Uterus (tissue), 4 donors: ENCODE results near the gene RCAN2. TPM values are rescaled to one million over a fixed set of nuclear protein-coding genes. Genes with fewer than 3 reads are reported as not detected.

Source experiments
- DNase-seq, 2 donors: peaks; one replicate each; pipeline ENCODE4 v3.0.0-alpha.2; 2019 to 2020
- H3K27ac ChIP-seq, 2 donors: fragments of 200-600 bp; sonication (generic); 1 replicate in 1 of 2; 2 replicates in 1 of 2; pipeline ENCODE4 v1.5.1; 2016 to 2018
- H3K27me3 ChIP-seq, 2 donors: fragments of 200-600 bp; sonication (generic); one replicate each; pipeline ENCODE4 v1.5.1; 2018 to 2019; ENCODE audit warnings: control low read depth in 1 of 2
- H3K36me3 ChIP-seq, 2 donors: fragments of 200-600 bp; sonication (generic); one replicate each; pipeline ENCODE4 v1.5.1; 2019; ENCODE audit warnings: control low read depth in 1 of 2
- H3K4me1 ChIP-seq, 2 donors: fragments of 200-600 bp; sonication (generic); one replicate each; pipeline ENCODE4 v1.5.1; 2018 to 2019; ENCODE audit warnings: control low read depth in 1 of 2
- H3K4me3 ChIP-seq, 2 donors: fragments of 200-600 bp; sonication (generic); 1 replicate in 1 of 2; 2 replicates in 1 of 2; pipeline ENCODE4 v1.5.1; 2018 to 2019; ENCODE audit warnings: mild to moderate bottlenecking in 1 of 2
- H3K9me3 ChIP-seq, 2 donors: fragments of 200-600 bp; sonication (generic); one replicate each; pipeline ENCODE4 v1.5.1; 2019; ENCODE audit warnings: control low read depth in 1 of 2
- CTCF ChIP-seq, 4 experiments: fragments of 200-600 bp in 2 of 4; fragments of 450-650 bp in 2 of 4; sonication (generic) in 2 of 4; IDR thresholded peaks; one replicate each; pipeline ENCODE4 v1.5.1; 2016 to 2019; ENCODE audit warnings: antibody characterized with exemption in 4 of 4, mild to moderate bottlenecking in 2 of 4, moderate library complexity in 1 of 4
- POLR2A ChIP-seq, 2 donors: fragments of 450-650 bp; IDR thresholded peaks; one replicate each; pipeline ENCODE4 v1.6.1; 2016; ENCODE audit warnings: antibody characterized with exemption in 2 of 2, mild to moderate bottlenecking in 1 of 2, moderate library complexity in 1 of 2
- intact Hi-C: fragments of 100-400 bp; cut with DNase I; formaldehyde crosslinking; loops from one replicate; pipeline ENCODE4 v1.15.1; 2023; ENCODE audit warnings: low total_unique reads
- total RNA-seq, 4 donors: library from RNA; depleted of rRNA in 3 of 4; stranded (reverse); fragments of >200 nt in 3 of 4; gene quantifications; one replicate each; pipeline versions ENCODE4 v1.1.0 to v1.2.4, GENCODE V29; 2014 to 2023
- donor health status: DM: yes; HTN: yes; CAD: no.

RCAN2 gene
- total RNA-seq, 4 donors from 2014 or later: 3.0 to 36.4 (median 16.3) TPM

GRCh38 chr6:46174904-46175303, 316.3 kb downstream of the RCAN2 start:
- H3K27me3 ChIP-seq: no peaks in the 10 kb centered on the region
- intact Hi-C loops: no loop called here
- H3K4me3 ChIP-seq: no peak overlapping the region
- H3K36me3 ChIP-seq: no peaks in the 10 kb centered on the region
- no peaks in the 10 kb centered on the region for H3K9me3 ChIP-seq
- TF ChIP-seq CTCF (IDR thresholded peaks at IDR 0.05): no peak
- no peak for TF ChIP-seq POLR2A (IDR thresholded peaks at IDR 0.05)
- DNase-seq: no peak
- no peaks in the 10 kb centered on the region for H3K4me1 ChIP-seq
- H3K27ac ChIP-seq: no peak overlapping the region

DNA sequence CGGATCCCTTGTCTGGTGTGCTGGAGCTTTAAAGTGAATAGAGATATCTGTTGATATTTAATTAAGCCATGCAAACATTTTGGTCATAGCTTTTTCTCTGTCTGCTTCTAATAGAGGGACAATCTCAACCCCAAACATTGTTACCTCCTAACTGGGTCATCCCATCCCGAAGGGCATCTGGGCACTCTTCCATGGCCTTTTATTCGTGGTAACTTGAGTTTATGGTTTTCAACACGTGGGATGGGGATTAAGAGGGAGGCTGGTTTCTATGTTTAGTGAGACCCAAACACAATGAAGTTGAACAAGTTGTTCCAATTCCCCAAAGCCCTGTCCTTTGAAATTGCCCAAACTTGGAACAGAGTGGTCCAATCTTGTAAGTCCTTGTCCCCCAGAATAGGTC, 319.1 kb downstream of the RCAN2 start:
- no peak for DNase-seq
- intact Hi-C loops: no loop called here
- H3K36me3 ChIP-seq: no peaks in the 10 kb centered on the region
- no peak overlapping the region for H3K27ac ChIP-seq
- no peak for TF ChIP-seq POLR2A (IDR thresholded peaks at IDR 0.05)
- TF ChIP-seq CTCF (IDR thresholded peaks at IDR 0.05): no peak
- no peaks in the 10 kb centered on the region for H3K4me1 ChIP-seq
- no peak overlapping the region for H3K4me3 ChIP-seq
- no peaks in the 10 kb centered on the region for H3K9me3 ChIP-seq
- no peaks in the 10 kb centered on the region for H3K27me3 ChIP-seq

Other genes with a start within 250 kb of the RCAN2 start
- gene CYP39A1, start 161.4 kb upstream of the RCAN2 start, total RNA-seq: 10 to 100 TPM in 1 of 4 donors, 1 to 10 TPM in 3; 3.1 to 18.9 (median 3.9) TPM
- 10 to 100 TPM; 24.6 to 47.2 (median 33.3) TPM for gene SLC25A27, start 161.5 kb upstream of the RCAN2 start, total RNA-seq
- 1 to 10 TPM in 2 of 4 donors, under 1 TPM in 2; under 0.01 to 1.5 (median 0.75) TPM for gene TDRD6, start 196.4 kb upstream of the RCAN2 start, total RNA-seq
- 1 to 10 TPM in 1 of 4 donors, not detected in 3; 3.9 TPM for gene PLA2G7, start 243.9 kb upstream of the RCAN2 start, total RNA-seq